ENCODE results near the gene ATP6V1C2.

GRCh38 chr2:10764096-10764785 lies 42.8 kb downstream of the ATP6V1C2 start:
- TF ChIP-seq POLR2AphosphoS5 (IDR thresholded peaks at IDR 0.05; ENCODE audit: low read depth, low read length) (no peak), POLR2A (IDR thresholded peaks at IDR 0.05; ENCODE audit: low read depth, low read length) (no peak)

All from GM12892 (cell line).